HFFc6 (cell line): ENCODE measurements around the gene RPL21. TPM values are rescaled to one million over a fixed set of nuclear protein-coding genes. Genes with fewer than 3 reads are reported as not detected.
"Not testable (repeated sequence)": the region's sequence is repeated elsewhere in the genome, so short reads cannot be mapped to it uniquely, and the experiment has no call there.

Experiments
- DNase-seq: peaks from one replicate; pipeline ENCODE4 v3.0.0-alpha.2; 2018
- H3K27ac Mint-ChIP-seq: 2 replicates; pipeline ENCODE4 v1.8.0; 2020; ENCODE audit warnings: mild to moderate bottlenecking, mixed read lengths
- H3K27me3 Mint-ChIP-seq: 2 replicates; pipeline ENCODE4 v1.8.0; 2021; ENCODE audit warnings: mild to moderate bottlenecking, moderate library complexity, mixed read lengths; ENCODE audit not compliant: insufficient read depth
- H3K36me3 Mint-ChIP-seq: 2 replicates; pipeline ENCODE4 v1.8.0; 2021; ENCODE audit warnings: low read depth, mixed read lengths
- H3K4me1 Mint-ChIP-seq: 2 replicates; pipeline ENCODE4 v1.8.0; 2020; ENCODE audit warnings: low read depth, mixed read lengths
- H3K4me3 Mint-ChIP-seq: 2 replicates; pipeline ENCODE4 v1.8.0; 2020; ENCODE audit warnings: mild to moderate bottlenecking, moderate library complexity, mixed read lengths
- H3K9me3 Mint-ChIP-seq: 2 replicates; pipeline ENCODE4 v1.8.0; 2020; ENCODE audit warnings: mild to moderate bottlenecking, mixed read lengths
- CTCF ChIP-seq: fragments of 200-600 bp; sonication (generic); IDR thresholded peaks from 2 replicates; pipeline ENCODE4 v1.5.0; 2021; ENCODE audit warnings: antibody characterized with exemption, mild to moderate bottlenecking
- total RNA-seq, 6 experiments: library from RNA; stranded (reverse); fragmentation: NEBNext Ultra II Directional; extraction: Animal tissue kit (Norgen Biotek cat#: 25700); gene quantifications; 2 replicates in 1 of 6; 3 replicates in 5 of 6; pipeline ENCODE4 v1.2.3, GENCODE V29; 2021

The RPL21 gene
- total RNA-seq, 6 experiments from 2014 or later: 752 to 1,001 (median 859) TPM

GRCh38 chr13:27211271-27211670 is 40.1 kb upstream of the RPL21 start:
- TF ChIP-seq CTCF: no peak
- Mint-ChIP-seq H3K4me3 (no peak overlapping the region), H3K27ac (no peak overlapping the region; the same call in 1 of the 2 replicates), H3K4me1 (peaks cover 14% of the 10 kb centered on the region), H3K27me3 (peaks cover 5% of the 10 kb centered on the region), H3K36me3 (no peaks in the 10 kb centered on the region), H3K9me3 (no peaks in the 10 kb centered on the region)
- no peak for DNase-seq

- H3K9me3 Mint-ChIP-seq: no peaks in the 10 kb centered on the region
- H3K27me3 Mint-ChIP-seq: peaks cover 5% of the 10 kb centered on the region
- H3K4me1 Mint-ChIP-seq: peaks cover 14% of the 10 kb centered on the region
- peak overlapping the region; percentile 56 for H3K27ac Mint-ChIP-seq
- H3K4me3 Mint-ChIP-seq: peak overlapping the region; percentile 25; the same call in 1 of the 2 replicates
- H3K36me3 Mint-ChIP-seq: no peaks in the 10 kb centered on the region
- DNase-seq: peak; percentile 80
- TF ChIP-seq CTCF: no peak
Measured at GRCh38 chr13:27211771-27212364, 39.5 kb upstream of the RPL21 start.

GRCh38 chr13:27213386-27213785 is 38.0 kb upstream of the RPL21 start:
- H3K27ac Mint-ChIP-seq, H3K27me3 Mint-ChIP-seq, DNase-seq, H3K9me3 Mint-ChIP-seq, H3K4me3 Mint-ChIP-seq, H3K36me3 Mint-ChIP-seq: not testable (repeated sequence)
- peaks cover 14% of the 10 kb centered on the region for H3K4me1 Mint-ChIP-seq

- not testable (repeated sequence) for H3K27me3 Mint-ChIP-seq, H3K27ac Mint-ChIP-seq, H3K4me1 Mint-ChIP-seq, H3K4me3 Mint-ChIP-seq, DNase-seq
- Mint-ChIP-seq H3K36me3 (peaks cover 15% of the 10 kb centered on the region), H3K9me3 (peaks cover 11% of the 10 kb centered on the region)
Measured at GRCh38 chr13:27217791-27218190, 33.6 kb upstream of the RPL21 start.

GRCh38 chr13:27218861-27219260 is 32.5 kb upstream of the RPL21 start:
- Mint-ChIP-seq H3K36me3 (peaks cover 15% of the 10 kb centered on the region), H3K9me3 (peaks cover 11% of the 10 kb centered on the region)
- H3K4me1 Mint-ChIP-seq, H3K27me3 Mint-ChIP-seq, H3K4me3 Mint-ChIP-seq, H3K27ac Mint-ChIP-seq, DNase-seq: not testable (repeated sequence)

GRCh38 chr13:27219611-27220010 is 31.7 kb upstream of the RPL21 start:
- H3K4me1 Mint-ChIP-seq: no peaks in the 10 kb centered on the region; the same call in 1 of the 2 replicates

GRCh38 chr13:27222100-27222499 is 29.3 kb upstream of the RPL21 start:
- H3K4me3 Mint-ChIP-seq, H3K27ac Mint-ChIP-seq, DNase-seq, H3K4me1 Mint-ChIP-seq: not testable (repeated sequence)
- Mint-ChIP-seq H3K9me3 (peaks cover 11% of the 10 kb centered on the region), H3K36me3 (peaks cover 15% of the 10 kb centered on the region), H3K27me3 (peaks cover 19% of the 10 kb centered on the region)

More at GRCh38 chr13:27219611-27220010, 31.7 kb upstream of the RPL21 start:
- DNase-seq: no peak
- no peak overlapping the region for H3K27ac Mint-ChIP-seq
- peaks cover 15% of the 10 kb centered on the region for H3K36me3 Mint-ChIP-seq
- H3K9me3 Mint-ChIP-seq: peaks cover 11% of the 10 kb centered on the region
- peaks cover 11% of the 10 kb centered on the region for H3K27me3 Mint-ChIP-seq
- TF ChIP-seq CTCF: no peak
- no peak overlapping the region for H3K4me3 Mint-ChIP-seq
